ENCODE results near the gene CRY2. TPM values are rescaled to one million over a fixed set of nuclear protein-coding genes. Genes with fewer than 3 reads are reported as not detected.
A peak's percentile ranks its signal among the peaks of the same experiment; 100 is the strongest.

Gene CRY2
- total RNA-seq, 6 experiments from 2014 or later: 12.5 to 16.4 (median 14.1) TPM

DNA sequence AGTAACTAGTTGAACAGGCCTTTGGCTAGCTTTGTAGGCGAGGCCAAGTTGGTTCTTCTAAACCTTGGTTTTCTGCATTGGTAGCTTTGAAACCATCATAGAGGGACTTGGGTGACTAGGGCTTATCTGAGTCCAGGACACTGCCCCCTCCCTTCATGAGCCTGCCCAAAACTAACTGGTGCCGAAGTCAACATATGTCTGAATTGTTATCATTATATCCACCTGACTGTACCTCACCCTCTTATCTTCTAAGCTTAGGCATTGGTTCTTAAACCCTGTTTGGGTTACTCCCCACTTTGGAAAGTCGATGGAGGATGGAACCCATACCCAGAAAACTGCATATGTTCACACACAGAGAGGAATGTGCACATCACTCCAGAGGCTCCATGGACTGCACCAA lies 30.6 kb downstream of the CRY2 start:
- peaks cover 3% of the 10 kb centered on the region for H3K27me3 Mint-ChIP-seq (ENCODE audit: insufficient read depth)
- no peak overlapping the region for H3K4me3 Mint-ChIP-seq
- DNase-seq: no peak
- H3K9me3 Mint-ChIP-seq: no peaks in the 10 kb centered on the region
- H3K27ac Mint-ChIP-seq: no peak overlapping the region
- H3K4me1 Mint-ChIP-seq (ENCODE audit: low read depth): peaks cover 24% of the 10 kb centered on the region
- H3K36me3 Mint-ChIP-seq (ENCODE audit: low read depth): peaks cover 14% of the 10 kb centered on the region
- TF ChIP-seq, protein P1, sequence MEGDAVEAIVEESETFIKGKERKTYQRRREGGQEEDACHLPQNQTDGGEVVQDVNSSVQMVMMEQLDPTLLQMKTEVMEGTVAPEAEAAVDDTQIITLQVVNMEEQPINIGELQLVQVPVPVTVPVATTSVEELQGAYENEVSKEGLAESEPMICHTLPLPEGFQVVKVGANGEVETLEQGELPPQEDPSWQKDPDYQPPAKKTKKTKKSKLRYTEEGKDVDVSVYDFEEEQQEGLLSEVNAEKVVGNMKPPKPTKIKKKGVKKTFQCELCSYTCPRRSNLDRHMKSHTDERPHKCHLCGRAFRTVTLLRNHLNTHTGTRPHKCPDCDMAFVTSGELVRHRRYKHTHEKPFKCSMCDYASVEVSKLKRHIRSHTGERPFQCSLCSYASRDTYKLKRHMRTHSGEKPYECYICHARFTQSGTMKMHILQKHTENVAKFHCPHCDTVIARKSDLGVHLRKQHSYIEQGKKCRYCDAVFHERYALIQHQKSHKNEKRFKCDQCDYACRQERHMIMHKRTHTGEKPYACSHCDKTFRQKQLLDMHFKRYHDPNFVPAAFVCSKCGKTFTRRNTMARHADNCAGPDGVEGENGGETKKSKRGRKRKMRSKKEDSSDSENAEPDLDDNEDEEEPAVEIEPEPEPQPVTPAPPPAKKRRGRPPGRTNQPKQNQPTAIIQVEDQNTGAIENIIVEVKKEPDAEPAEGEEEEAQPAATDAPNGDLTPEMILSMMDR (IDR thresholded peaks at IDR 0.05): no peak

GRCh38 chr11:45879803-45880686 lies 32.8 kb downstream of the CRY2 start:
- no peaks in the 10 kb centered on the region for H3K9me3 Mint-ChIP-seq
- peaks cover 10% of the 10 kb centered on the region for H3K36me3 Mint-ChIP-seq (ENCODE audit: low read depth)
- TF ChIP-seq, protein P1 (IDR thresholded peaks at IDR 0.05): no peak
- H3K27ac Mint-ChIP-seq: no peak overlapping the region
- peaks cover 2% of the 10 kb centered on the region for H3K27me3 Mint-ChIP-seq (ENCODE audit: insufficient read depth)
- peaks cover 16% of the 10 kb centered on the region for H3K4me1 Mint-ChIP-seq (ENCODE audit: low read depth)
- no peak overlapping the region for H3K4me3 Mint-ChIP-seq
- peak; percentile 21 for DNase-seq

DNA sequence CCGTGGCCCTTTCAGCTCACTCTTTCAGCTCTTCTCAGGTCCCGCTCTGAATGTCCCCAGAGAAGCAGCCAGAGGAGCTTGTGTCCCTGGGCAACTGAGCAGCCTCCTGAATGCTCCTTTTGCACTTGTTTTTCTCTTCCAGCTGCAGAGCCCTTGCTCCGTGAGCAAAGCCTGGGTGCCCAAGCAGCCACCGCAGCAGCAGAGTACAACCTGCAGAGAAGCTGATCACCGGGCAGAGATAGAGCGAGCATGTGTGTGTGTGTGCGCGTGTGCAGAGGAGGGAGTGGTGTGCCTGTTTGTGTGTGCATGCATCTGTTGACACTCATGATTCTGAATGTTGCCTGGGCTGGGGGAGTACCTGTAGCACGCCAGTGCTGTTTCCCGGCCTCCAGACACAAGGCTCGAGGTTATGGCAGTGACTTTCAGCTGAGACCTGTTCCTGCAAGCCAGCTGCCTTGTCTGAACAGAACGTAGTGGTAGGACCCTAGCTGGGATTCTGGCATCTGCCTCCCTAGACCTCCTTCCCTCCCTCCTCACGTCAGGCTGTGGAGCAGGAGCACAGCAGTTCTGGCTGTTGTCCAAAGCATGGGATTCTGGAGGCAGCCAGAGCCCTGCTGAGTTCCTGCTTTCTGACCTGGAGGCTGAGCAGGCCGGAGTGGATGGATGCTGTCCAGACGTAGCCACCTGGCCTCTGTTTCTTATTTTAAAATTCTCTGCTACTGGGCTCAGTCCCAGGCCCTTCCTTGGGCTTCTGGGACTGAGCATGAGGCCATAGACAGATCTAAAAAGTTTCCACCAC lies 33.7 kb downstream of the CRY2 start:
- H3K4me1 Mint-ChIP-seq (ENCODE audit: low read depth): peaks cover 16% of the 10 kb centered on the region
- TF ChIP-seq, protein P1 (IDR thresholded peaks at IDR 0.05): no peak
- no peak for DNase-seq
- H3K27ac Mint-ChIP-seq: no peak overlapping the region
- H3K9me3 Mint-ChIP-seq: no peaks in the 10 kb centered on the region
- peaks cover 2% of the 10 kb centered on the region for H3K27me3 Mint-ChIP-seq (ENCODE audit: insufficient read depth)
- peaks cover 10% of the 10 kb centered on the region for H3K36me3 Mint-ChIP-seq (ENCODE audit: low read depth)
- no peak overlapping the region for H3K4me3 Mint-ChIP-seq

GRCh38 chr11:45881708-45882368 lies 34.6 kb downstream of the CRY2 start:
- no peaks in the 10 kb centered on the region for H3K9me3 Mint-ChIP-seq
- H3K36me3 Mint-ChIP-seq (ENCODE audit: low read depth): peaks cover 10% of the 10 kb centered on the region
- peaks cover 16% of the 10 kb centered on the region for H3K4me1 Mint-ChIP-seq (ENCODE audit: low read depth)
- TF ChIP-seq, protein P1 (IDR thresholded peaks at IDR 0.05): no peak
- H3K27me3 Mint-ChIP-seq (ENCODE audit: insufficient read depth): peaks cover 6% of the 10 kb centered on the region
- DNase-seq: no peak
- H3K4me3 Mint-ChIP-seq: no peak overlapping the region
- no peak overlapping the region for H3K27ac Mint-ChIP-seq

- Mint-ChIP-seq H3K36me3 (ENCODE audit: low read depth) (peaks cover 6% of the 10 kb centered on the region), H3K27ac (no peak overlapping the region), H3K4me1 (ENCODE audit: low read depth) (peaks cover 11% of the 10 kb centered on the region), H3K27me3 (ENCODE audit: insufficient read depth) (peaks cover 10% of the 10 kb centered on the region), H3K4me3 (peak overlapping the region; percentile 57), H3K9me3 (no peaks in the 10 kb centered on the region)
- no peak for DNase-seq
- TF ChIP-seq, protein P1 (IDR thresholded peaks at IDR 0.05): no peak
Observed at GRCh38 chr11:45884596-45885185, 37.4 kb downstream of the CRY2 start.
